ENCODE data around the gene RNASE1.

DNA sequence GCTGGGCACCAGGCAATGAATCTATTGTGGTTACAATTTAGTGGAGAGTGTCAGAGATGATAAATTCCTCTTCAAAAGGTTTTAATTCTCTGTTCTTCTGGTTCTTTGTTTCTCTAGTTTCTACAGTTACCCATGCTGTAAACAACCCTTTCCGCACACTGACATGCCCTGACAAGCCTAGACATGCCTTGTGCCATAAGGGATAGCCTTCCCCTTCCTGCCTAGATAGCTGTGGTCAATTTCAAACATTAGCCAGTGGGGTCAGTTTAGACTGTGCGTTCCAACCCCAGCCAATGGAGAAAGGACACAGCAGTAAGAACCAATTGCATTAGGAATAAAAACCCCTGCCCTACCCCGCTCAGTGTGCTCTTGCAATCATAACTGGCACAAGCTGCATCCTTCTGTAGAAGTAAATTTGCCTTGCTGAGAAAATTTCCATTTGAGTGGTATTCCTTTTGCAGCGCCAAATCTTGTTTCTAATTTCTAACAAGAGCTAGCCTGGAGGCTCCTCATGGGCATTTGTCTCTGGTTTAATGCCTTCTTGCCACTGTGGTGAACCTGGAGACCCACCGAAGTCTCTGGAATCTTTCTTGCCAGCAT, 50.6 kb downstream of the RNASE1 start:
- TF ChIP-seq POLR2AphosphoS5 (IDR thresholded peaks at IDR 0.05; ENCODE audit: low read depth, low read length) = no peak
- TF ChIP-seq POLR2A (IDR thresholded peaks at IDR 0.05; ENCODE audit: low read depth, low read length) = no peak
- no peak for TF ChIP-seq TAF1 (IDR thresholded peaks at IDR 0.05; ENCODE audit: borderline replicate concordance, low read depth, low read length)

Data from GM12892 (cell line).